H9 (cell line): Measurements from ENCODE around the gene MORC1. TPM values are rescaled to one million over a fixed set of nuclear protein-coding genes. Genes with fewer than 3 reads are reported as not detected.

Source experiments
- DNase-seq: peaks from one replicate; pipeline ENCODE4 v3.0.0-alpha.2; 2017
- H2AFZ ChIP-seq: one replicate; pipeline ENCODE4 v1.6.1; 2013; ENCODE audit warnings: mild to moderate bottlenecking, low read length, control low read depth, moderate library complexity
- H2AK5ac ChIP-seq: 2 replicates; pipeline ENCODE4 v1.6.1; 2013; ENCODE audit warnings: low read length, control low read depth, mixed read lengths; ENCODE audit not compliant: insufficient read length
- H2BK120ac ChIP-seq: one replicate; pipeline ENCODE4 v1.6.1; 2013; ENCODE audit warnings: low read depth, mild to moderate bottlenecking, low read length, control low read depth, inconsistent platforms; ENCODE audit not compliant: poor library complexity, severe bottlenecking
- H2BK12ac ChIP-seq: 2 replicates; pipeline ENCODE4 v1.6.1; 2013; ENCODE audit warnings: low read length, control low read depth, mixed read lengths, low read depth; ENCODE audit not compliant: insufficient read length
- H2BK15ac ChIP-seq: 2 replicates; pipeline ENCODE4 v1.6.1; 2013; ENCODE audit warnings: low read depth, low read length, control low read depth
- H2BK20ac ChIP-seq: one replicate; pipeline ENCODE4 v1.6.1; 2013; ENCODE audit warnings: low read depth, mild to moderate bottlenecking, low read length, control low read depth, inconsistent platforms; ENCODE audit not compliant: poor library complexity, severe bottlenecking
- H2BK5ac ChIP-seq: 2 replicates; pipeline ENCODE4 v1.6.1; 2013; ENCODE audit warnings: low read length, control low read depth, mixed read lengths; ENCODE audit not compliant: insufficient read length
- H3K14ac ChIP-seq: 2 replicates; pipeline ENCODE4 v1.6.1; 2013; ENCODE audit warnings: low read length, control low read depth; ENCODE audit not compliant: insufficient read depth
- H3K18ac ChIP-seq: 2 replicates; pipeline ENCODE4 v1.6.1; 2013; ENCODE audit warnings: low read depth, mild to moderate bottlenecking, mixed read lengths, low read length, control low read depth; ENCODE audit not compliant: insufficient read length
- H3K23ac ChIP-seq: 2 replicates; pipeline ENCODE4 v1.6.1; 2013; ENCODE audit warnings: low read length, control low read depth, mixed read lengths, low read depth; ENCODE audit not compliant: insufficient read length
- H3K23me2 ChIP-seq: 2 replicates; pipeline ENCODE4 v1.6.1; 2013; ENCODE audit warnings: low read depth, mild to moderate bottlenecking, mixed read lengths, low read length, control low read depth; ENCODE audit not compliant: insufficient read length, poor library complexity, severe bottlenecking
- H3K27ac ChIP-seq: 2 replicates; pipeline ENCODE4 v1.5.1; 2013; ENCODE audit warnings: low read length, control low read depth, mixed read lengths, low read depth; ENCODE audit not compliant: insufficient read length
- H3K27me3 ChIP-seq: 2 replicates; pipeline ENCODE4 v1.6.1; 2013; ENCODE audit warnings: low read length, control low read depth, inconsistent platforms; ENCODE audit not compliant: insufficient read depth
- H3K4ac ChIP-seq: 2 replicates; pipeline ENCODE4 v1.6.1; 2013; ENCODE audit warnings: low read depth, mild to moderate bottlenecking, control low read depth, inconsistent platforms, low read length, moderate library complexity
- H3K4me1 ChIP-seq: 2 replicates; pipeline ENCODE4 v1.6.1; 2013; ENCODE audit warnings: low read length, control low read depth, inconsistent platforms; ENCODE audit not compliant: insufficient read depth
- H3K4me2 ChIP-seq: 2 replicates; pipeline ENCODE4 v1.6.1; 2013; ENCODE audit warnings: low read length, control low read depth, mixed read lengths; ENCODE audit not compliant: insufficient read length, insufficient read depth
- H3K56ac ChIP-seq: 2 replicates; pipeline ENCODE4 v1.6.1; 2013; ENCODE audit warnings: low read depth, mild to moderate bottlenecking, mixed read lengths, low read length, control low read depth; ENCODE audit not compliant: insufficient read length
- H3K79me1 ChIP-seq: 2 replicates; pipeline ENCODE4 v1.6.1; 2013; ENCODE audit warnings: low read depth, mild to moderate bottlenecking, moderate library complexity, low read length, control low read depth, inconsistent platforms; ENCODE audit not compliant: insufficient read depth, poor library complexity, severe bottlenecking
- H3K79me2 ChIP-seq: 2 replicates; pipeline ENCODE4 v1.6.1; 2013; ENCODE audit warnings: low read length, control low read depth, inconsistent platforms; ENCODE audit not compliant: insufficient read depth
- H3K9ac ChIP-seq: 2 replicates; pipeline ENCODE4 v1.6.1; 2013; ENCODE audit warnings: low read length, control low read depth, mixed read lengths; ENCODE audit not compliant: insufficient read length; ENCODE audit errors: extremely low read depth
- H3K9me3 ChIP-seq: one replicate; pipeline ENCODE4 v1.6.1; 2013; ENCODE audit warnings: low read depth, low read length, inconsistent platforms; ENCODE audit not compliant: control insufficient read depth
- H3T11ph ChIP-seq: one replicate; pipeline ENCODE4 v1.6.1; 2013; ENCODE audit warnings: mild to moderate bottlenecking, low read length, control low read depth, inconsistent platforms
- H4K20me1 ChIP-seq: one replicate; pipeline ENCODE4 v1.6.1; 2013; ENCODE audit not compliant: control insufficient read depth, insufficient read length, insufficient read depth
- H4K5ac ChIP-seq: 2 replicates; pipeline ENCODE4 v1.6.1; 2013; ENCODE audit warnings: low read depth, mild to moderate bottlenecking, mixed read lengths, low read length, control low read depth; ENCODE audit not compliant: insufficient read length
- H4K8ac ChIP-seq: replicated peaks from 2 replicates; pipeline ENCODE4 v1.6.1; 2013; ENCODE audit warnings: low read length, control low read depth, mixed read lengths, low read depth; ENCODE audit not compliant: insufficient read length
- H4K91ac ChIP-seq: 2 replicates; pipeline ENCODE4 v1.6.1; 2013; ENCODE audit warnings: low read depth, mild to moderate bottlenecking, moderate library complexity, mixed read lengths, low read length, control low read depth; ENCODE audit not compliant: insufficient read length
- H3K27ac Mint-ChIP-seq, 3 experiments: 2 replicates in 2 of 3; 3 replicates in 1 of 3; pipeline ENCODE4 v1.8.0; 2020 to 2021; ENCODE audit warnings: mixed read lengths in 3 of 3, mild to moderate bottlenecking in 1 of 3, moderate library complexity in 1 of 3
- H3K27me3 Mint-ChIP-seq: 2 replicates; pipeline ENCODE4 v1.8.0; 2021; ENCODE audit warnings: low read depth, mild to moderate bottlenecking, moderate library complexity, mixed read lengths
- H3K36me3 Mint-ChIP-seq, 3 experiments: 2 replicates in 2 of 3; 3 replicates in 1 of 3; pipeline ENCODE4 v1.8.0; 2020 to 2021; ENCODE audit warnings: low read depth in 3 of 3, mixed read lengths in 3 of 3; ENCODE audit not compliant: insufficient read depth in 1 of 3
- H3K4me1 Mint-ChIP-seq, 2 experiments: 2 replicates each; pipeline ENCODE4 v1.8.0; 2020; ENCODE audit warnings: mixed read lengths in 2 of 2
- H3K4me3 Mint-ChIP-seq, 2 experiments: 2 replicates in 1 of 2; 3 replicates in 1 of 2; pipeline ENCODE4 v1.8.0; 2020 to 2021; ENCODE audit warnings: mild to moderate bottlenecking in 2 of 2, mixed read lengths in 2 of 2, moderate library complexity in 1 of 2
- H3K9me3 Mint-ChIP-seq, 2 experiments: 2 replicates in 1 of 2; 3 replicates in 1 of 2; pipeline ENCODE4 v1.8.0; 2020; ENCODE audit warnings: mild to moderate bottlenecking in 2 of 2, mixed read lengths in 2 of 2, moderate library complexity in 1 of 2
- CTCF ChIP-seq: fragments of 200-600 bp; sonication (generic); conservative IDR thresholded peaks from 3 replicates; pipeline ENCODE4 v1.8.0; 2021; ENCODE audit warnings: antibody characterized with exemption, mild to moderate bottlenecking
- WGBS: extraction: QIAGEN DNeasy Blood & Tissue Kit; methylation state at CpG from one replicate; pipeline ENCODE4 v1.1.7; 2013; ENCODE audit warnings: missing lambda C conversion rate, low lambda C conversion rate, mixed read lengths; ENCODE audit not compliant: insufficient read length; ENCODE audit errors: extremely low coverage; 5-methylcytosine and 5-hydroxymethylcytosine counted together
- total RNA-seq: library from RNA; stranded (reverse); gene quantifications from 2 replicates; pipeline ENCODE4 v1.2.1, GENCODE V29; 2021

Gene MORC1
- total RNA-seq, 1 experiment from 2014 or later: not detected

- no peaks in the 10 kb centered on the region for H3K36me3 Mint-ChIP-seq
- Histone ChIP-seq H2BK20ac (no peak overlapping the region), H3T11ph (no peak overlapping the region)
Observed at GRCh38 chr3:108966773-108967172, 151.2 kb downstream of the MORC1 start.

More at GRCh38 chr3:108966773-108967172, 151.2 kb downstream of the MORC1 start:
- H3K79me1 ChIP-seq: no peaks in the 10 kb centered on the region
- no peaks in the 10 kb centered on the region for H3K9me3 ChIP-seq
- H4K91ac ChIP-seq: no peak overlapping the region
- Mint-ChIP-seq H3K4me3 (no peak overlapping the region), H3K27me3 (no peaks in the 10 kb centered on the region), H3K4me1 (peaks cover 0 to 3% of the 10 kb centered on the region in 2 experiments; a peak in 1 of 4 replicates), H3K27ac (no peak overlapping the region; a peak in 1 of 7 replicates), H3K9me3 (no peaks in the 10 kb centered on the region)
- no peak overlapping the region for H3K14ac ChIP-seq
- H4K20me1 ChIP-seq: no peaks in the 10 kb centered on the region
- no peak for DNase-seq
- H3K4ac ChIP-seq: no peak overlapping the region
- no peak overlapping the region for H2BK5ac ChIP-seq
- H3K56ac ChIP-seq: no peak overlapping the region
- WGBS: no CpG with 5 or more reads among the region's 3 CpGs
- H3K4me1 ChIP-seq: no peaks in the 10 kb centered on the region
- H3K27me3 ChIP-seq: no peaks in the 10 kb centered on the region
- H2BK120ac ChIP-seq: no peak overlapping the region
- H2AFZ ChIP-seq: no peak overlapping the region
- no peak overlapping the region for H3K23ac ChIP-seq
- no peak for TF ChIP-seq CTCF
- H2AK5ac ChIP-seq: no peak overlapping the region
- no peak overlapping the region for H2BK12ac ChIP-seq
- no peak overlapping the region for H3K9ac ChIP-seq
- H3K79me2 ChIP-seq: no peaks in the 10 kb centered on the region
- H3K23me2 ChIP-seq: no peaks in the 10 kb centered on the region
- H3K27ac ChIP-seq: no peak overlapping the region
- no peak overlapping the region for H3K4me2 ChIP-seq
- no peak overlapping the region for H4K5ac ChIP-seq
- H4K8ac ChIP-seq: no peak overlapping the region
- no peak overlapping the region for H2BK15ac ChIP-seq
- H3K18ac ChIP-seq: no peak overlapping the region
